Measurements from ENCODE around the gene SCO2.

Gene SCO2

DNA sequence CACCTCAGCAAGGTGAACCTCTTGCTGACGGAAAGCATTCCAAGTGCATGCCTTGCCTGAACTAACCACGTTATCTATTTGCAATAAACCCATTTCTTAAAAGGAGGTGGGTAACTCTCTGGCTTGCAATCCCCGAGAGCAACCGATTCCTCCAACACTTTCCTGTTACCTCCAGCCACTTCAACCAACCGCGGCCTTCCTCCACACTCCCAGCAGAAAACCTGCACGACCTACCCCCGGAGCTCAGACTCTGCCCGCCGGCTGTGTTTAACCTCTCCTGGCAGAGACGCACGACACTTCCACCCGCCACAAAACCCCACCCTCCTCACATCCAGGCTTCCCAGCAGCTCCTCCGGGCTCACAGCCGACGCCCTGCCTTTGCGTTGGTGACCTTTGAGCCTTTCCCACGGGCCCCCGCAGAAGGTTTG is 708 bp downstream of the SCO2 start:
- H3K4me3 ChIP-seq (replicated peaks; ENCODE audit: low read depth, low read length) = peak overlapping the region; percentile 78
- H3K27me3 ChIP-seq (replicated peaks; ENCODE audit: control insufficient read depth, insufficient read depth, low read length) = no peaks in the 10 kb centered on the region
- TF ChIP-seq, protein P1, sequence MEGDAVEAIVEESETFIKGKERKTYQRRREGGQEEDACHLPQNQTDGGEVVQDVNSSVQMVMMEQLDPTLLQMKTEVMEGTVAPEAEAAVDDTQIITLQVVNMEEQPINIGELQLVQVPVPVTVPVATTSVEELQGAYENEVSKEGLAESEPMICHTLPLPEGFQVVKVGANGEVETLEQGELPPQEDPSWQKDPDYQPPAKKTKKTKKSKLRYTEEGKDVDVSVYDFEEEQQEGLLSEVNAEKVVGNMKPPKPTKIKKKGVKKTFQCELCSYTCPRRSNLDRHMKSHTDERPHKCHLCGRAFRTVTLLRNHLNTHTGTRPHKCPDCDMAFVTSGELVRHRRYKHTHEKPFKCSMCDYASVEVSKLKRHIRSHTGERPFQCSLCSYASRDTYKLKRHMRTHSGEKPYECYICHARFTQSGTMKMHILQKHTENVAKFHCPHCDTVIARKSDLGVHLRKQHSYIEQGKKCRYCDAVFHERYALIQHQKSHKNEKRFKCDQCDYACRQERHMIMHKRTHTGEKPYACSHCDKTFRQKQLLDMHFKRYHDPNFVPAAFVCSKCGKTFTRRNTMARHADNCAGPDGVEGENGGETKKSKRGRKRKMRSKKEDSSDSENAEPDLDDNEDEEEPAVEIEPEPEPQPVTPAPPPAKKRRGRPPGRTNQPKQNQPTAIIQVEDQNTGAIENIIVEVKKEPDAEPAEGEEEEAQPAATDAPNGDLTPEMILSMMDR (IDR thresholded peaks at IDR 0.05; ENCODE audit: insufficient read depth, low read length, poor library complexity, severe bottlenecking) = no peak
- no peak for DNase-seq (ENCODE audit: extremely low read depth, insufficient read length)
- peaks cover 31% of the 10 kb centered on the region for H3K36me3 ChIP-seq (ENCODE audit: control insufficient read depth, insufficient read depth, low read length)

DNA sequence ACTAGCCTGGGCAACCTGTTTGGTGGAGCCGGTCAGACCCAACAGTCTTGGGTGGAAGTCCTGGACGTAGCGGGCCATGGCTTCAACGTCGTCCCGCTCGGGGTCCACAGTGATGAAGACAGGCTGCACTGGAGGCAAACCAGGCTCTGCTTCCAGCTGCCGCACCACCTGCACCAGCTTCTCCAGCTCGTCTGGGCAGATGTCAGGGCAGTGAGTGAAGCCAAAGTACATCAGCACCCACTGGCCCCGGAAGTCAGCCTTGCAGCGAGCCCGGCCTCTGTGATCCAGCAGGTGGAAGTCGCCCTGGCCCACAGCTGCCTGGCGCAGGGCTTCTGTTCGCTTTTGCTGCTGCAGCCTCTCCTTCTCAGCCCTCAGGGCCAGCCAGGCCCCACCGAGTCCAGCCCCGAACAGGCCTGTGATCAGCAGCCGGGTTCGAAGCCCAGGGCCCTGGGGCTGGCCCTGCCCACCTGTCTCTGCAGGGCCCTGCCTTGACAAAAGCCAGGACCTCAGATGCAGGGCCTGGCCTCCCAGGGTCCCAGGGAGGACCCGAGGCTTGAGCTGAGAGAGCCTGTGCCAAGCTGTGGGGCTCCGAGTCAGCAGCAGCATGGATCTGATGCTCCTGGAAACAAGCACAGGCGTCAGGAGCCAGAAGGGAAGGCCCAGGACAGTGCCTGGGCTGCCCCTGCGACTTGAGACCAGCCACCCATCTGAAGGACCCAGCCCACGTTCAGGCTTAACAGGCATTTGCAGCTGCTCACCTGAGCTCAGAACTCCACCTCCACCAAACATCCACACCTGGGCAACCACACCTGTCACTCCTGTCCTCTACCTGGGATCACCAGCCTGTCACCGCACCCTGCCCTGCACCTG is 1.4 kb downstream of the SCO2 start:
- DNase-seq (ENCODE audit: extremely low read depth, insufficient read length) = no peak
- H3K36me3 ChIP-seq (ENCODE audit: control insufficient read depth, insufficient read depth, low read length) = peaks cover 34% of the 10 kb centered on the region
- TF ChIP-seq, protein P1 (IDR thresholded peaks at IDR 0.05; ENCODE audit: insufficient read depth, low read length, poor library complexity, severe bottlenecking) = no peak

DNA sequence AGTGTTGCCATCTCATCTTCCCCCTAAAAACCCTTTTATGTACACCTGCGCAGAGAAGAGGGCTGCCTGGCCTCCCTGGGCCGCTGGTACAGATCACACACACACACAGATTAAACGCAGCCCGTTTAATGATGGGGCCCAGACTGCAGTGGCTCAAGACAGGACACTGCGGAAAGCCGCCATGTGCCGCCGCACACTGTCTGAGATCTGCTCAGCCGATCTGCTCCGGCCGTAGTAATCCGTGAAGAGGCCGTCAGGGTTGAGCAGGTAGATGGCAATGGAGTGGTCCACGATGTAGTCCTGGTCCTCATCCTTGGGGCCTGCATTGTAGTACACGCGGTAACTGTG is 2.0 kb downstream of the SCO2 start:
- no peak for DNase-seq (ENCODE audit: extremely low read depth, insufficient read length)
- TF ChIP-seq, protein P1 (IDR thresholded peaks at IDR 0.05; ENCODE audit: insufficient read depth, low read length, poor library complexity, severe bottlenecking) = no peak
- H3K27me3 ChIP-seq (replicated peaks; ENCODE audit: control insufficient read depth, insufficient read depth, low read length) = no peaks in the 10 kb centered on the region
- H3K4me3 ChIP-seq (replicated peaks; ENCODE audit: low read depth, low read length) = no peak overlapping the region
- peaks cover 39% of the 10 kb centered on the region for H3K36me3 ChIP-seq (ENCODE audit: control insufficient read depth, insufficient read depth, low read length)

More for the DNA sequence above, 1.4 kb downstream of the SCO2 start:
- no peaks in the 10 kb centered on the region for H3K27me3 ChIP-seq (replicated peaks; ENCODE audit: control insufficient read depth, insufficient read depth, low read length)
- peak overlapping the region; percentile 78 for H3K4me3 ChIP-seq (replicated peaks; ENCODE audit: low read depth, low read length)

DNA sequence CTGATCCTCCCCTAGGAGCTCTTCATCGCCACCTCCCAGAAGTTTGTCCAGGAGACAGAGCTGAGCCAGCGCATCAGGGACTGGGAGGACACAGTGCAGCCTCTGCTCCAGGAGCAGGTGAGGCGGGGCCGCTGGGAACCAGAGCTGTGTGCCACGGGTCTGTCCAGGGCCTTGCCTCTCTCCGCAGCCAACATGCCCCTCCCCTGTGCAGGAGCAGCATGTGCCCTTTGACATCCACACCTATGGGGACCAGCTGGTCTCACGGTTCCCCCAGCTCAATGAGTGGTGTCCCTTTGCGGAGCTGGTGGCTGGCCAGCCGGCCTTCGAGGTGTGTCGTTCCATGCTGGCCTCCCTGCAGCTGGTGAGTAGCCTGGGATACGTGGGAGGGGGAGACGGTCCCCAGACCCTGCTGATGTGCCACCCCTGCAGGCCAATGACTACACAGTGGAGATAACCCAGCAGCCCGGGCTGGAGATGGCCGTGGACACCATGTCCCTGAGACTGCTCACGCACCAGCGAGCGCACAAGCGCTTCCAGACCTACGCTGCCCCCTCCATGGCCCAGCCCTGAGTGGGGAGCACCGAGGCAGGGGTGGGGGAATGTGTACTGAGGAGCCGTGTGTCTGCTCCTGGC is 2.5 kb downstream of the SCO2 start:
- DNase-seq (ENCODE audit: extremely low read depth, insufficient read length) = no peak

DNA sequence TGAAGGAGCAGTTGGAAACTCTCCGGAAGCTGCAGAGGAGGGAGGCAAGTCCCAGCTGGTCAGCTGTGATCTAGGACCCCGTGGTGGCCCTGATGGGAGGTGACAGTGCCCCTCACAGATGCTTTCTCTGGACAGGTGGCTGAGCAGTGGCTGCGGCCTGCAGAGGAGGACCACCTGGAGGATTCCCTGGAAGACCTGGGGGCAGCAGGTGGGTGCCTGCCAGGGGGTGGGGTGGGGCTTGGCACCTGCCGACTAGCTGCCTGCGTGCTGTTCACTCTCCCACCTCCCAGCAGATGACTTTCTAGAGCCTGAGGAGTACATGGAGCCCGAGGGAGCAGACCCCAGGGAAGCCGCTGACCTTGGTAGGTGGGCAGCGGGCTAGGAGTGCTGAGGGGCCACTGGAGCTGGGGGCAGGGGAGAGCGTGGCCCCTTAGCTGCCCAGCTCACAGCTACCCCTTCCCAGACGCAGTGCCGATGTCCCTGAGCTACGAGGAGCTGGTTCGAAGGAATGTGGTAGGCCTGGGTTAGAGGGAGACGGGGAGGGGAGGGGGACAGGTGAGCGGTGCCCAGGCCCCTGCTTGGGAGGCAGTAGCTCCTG is 3.1 kb downstream of the SCO2 start:
- H3K4me3 ChIP-seq (replicated peaks; ENCODE audit: low read depth, low read length) = no peak overlapping the region
- no peak for DNase-seq (ENCODE audit: extremely low read depth, insufficient read length)
- TF ChIP-seq, protein P1 (IDR thresholded peaks at IDR 0.05; ENCODE audit: insufficient read depth, low read length, poor library complexity, severe bottlenecking) = no peak
- peaks cover 46% of the 10 kb centered on the region for H3K36me3 ChIP-seq (ENCODE audit: control insufficient read depth, insufficient read depth, low read length)
- H3K27me3 ChIP-seq (replicated peaks; ENCODE audit: control insufficient read depth, insufficient read depth, low read length) = no peaks in the 10 kb centered on the region

More for the DNA sequence above, 2.5 kb downstream of the SCO2 start:
- peaks cover 44% of the 10 kb centered on the region for H3K36me3 ChIP-seq (ENCODE audit: control insufficient read depth, insufficient read depth, low read length)
- no peak overlapping the region for H3K4me3 ChIP-seq (replicated peaks; ENCODE audit: low read depth, low read length)
- TF ChIP-seq, protein P1 (IDR thresholded peaks at IDR 0.05; ENCODE audit: insufficient read depth, low read length, poor library complexity, severe bottlenecking) = no peak
- H3K27me3 ChIP-seq (replicated peaks; ENCODE audit: control insufficient read depth, insufficient read depth, low read length) = no peaks in the 10 kb centered on the region

Measured in GM06990 (cell line).